ENCODE measurements around the gene NSDHL. TPM values are rescaled to one million over a fixed set of nuclear protein-coding genes. Genes with fewer than 3 reads are reported as not detected.

Gene NSDHL
- total RNA-seq, 1 experiment from 2014 or later = 31.6 TPM

- Histone ChIP-seq H2AFZ (ENCODE audit: low read length) (no peak overlapping the region), H3K4me1 (ENCODE audit: insufficient read depth, low read length) (no peaks in the 10 kb centered on the region), H3K23ac (ENCODE audit: insufficient read length, low read depth, low read length) (no peak overlapping the region), H3K56ac (ENCODE audit: insufficient read length, low read depth, low read length) (no peak overlapping the region), H2BK5ac (ENCODE audit: insufficient read length, low read length) (no peak overlapping the region), H3K27ac (ENCODE audit: insufficient read length, low read depth, low read length) (no peak overlapping the region), H3K14ac (ENCODE audit: insufficient read depth, low read length) (no peak overlapping the region), H2BK120ac (ENCODE audit: low read depth, low read length, poor library complexity, severe bottlenecking) (no peak overlapping the region), H3K9ac (ENCODE audit: extremely low read depth, insufficient read length, low read length) (no peak overlapping the region), H4K8ac (replicated peaks; ENCODE audit: insufficient read length, low read depth, low read length) (no peak overlapping the region), H3K23me2 (ENCODE audit: insufficient read length, low read depth, low read length, poor library complexity, severe bottlenecking) (no peaks in the 10 kb centered on the region), H3K27me3 (ENCODE audit: insufficient read depth, low read length) (no peaks in the 10 kb centered on the region), H3K4ac (ENCODE audit: low read depth, low read length) (no peak overlapping the region), H4K5ac (ENCODE audit: insufficient read length, low read depth, low read length) (no peak overlapping the region), H3K18ac (ENCODE audit: insufficient read length, low read depth, low read length) (no peak overlapping the region), H2BK20ac (ENCODE audit: low read depth, low read length, poor library complexity, severe bottlenecking) (no peak overlapping the region), H3K79me2 (ENCODE audit: insufficient read depth, low read length) (no peaks in the 10 kb centered on the region), H3T11ph (ENCODE audit: low read length) (no peak overlapping the region), H2BK12ac (ENCODE audit: insufficient read length, low read depth, low read length) (no peak overlapping the region), H4K20me1 (ENCODE audit: control insufficient read depth, insufficient read depth, insufficient read length) (no peaks in the 10 kb centered on the region), H3K4me2 (ENCODE audit: insufficient read depth, insufficient read length, low read length) (no peak overlapping the region), H2BK15ac (ENCODE audit: low read depth, low read length) (no peak overlapping the region), H2AK5ac (ENCODE audit: insufficient read length, low read length) (no peak overlapping the region), H4K91ac (ENCODE audit: insufficient read length, low read depth, low read length) (no peak overlapping the region), H3K9me3 (ENCODE audit: control insufficient read depth, low read depth, low read length) (peaks cover 25% of the 10 kb centered on the region), H3K79me1 (ENCODE audit: insufficient read depth, low read depth, low read length, poor library complexity, severe bottlenecking) (no peaks in the 10 kb centered on the region)
- H3K27me3 Mint-ChIP-seq (ENCODE audit: low read depth) = no peaks in the 10 kb centered on the region
- H3K4me3 Mint-ChIP-seq = no peak overlapping the region; a peak in 1 of 5 replicates
- no peak overlapping the region; a peak in 1 of 7 replicates for H3K27ac Mint-ChIP-seq
- WGBS (ENCODE audit: extremely low coverage, insufficient read length, low lambda C conversion rate) = no CpG with 5 or more reads among the region's 3 CpGs
- no peaks in the 10 kb centered on the region for H3K4me1 Mint-ChIP-seq
- H3K36me3 Mint-ChIP-seq (ENCODE audit: insufficient read depth in 1 of 3, low read depth in 3 of 3) = peaks cover 29 to 62% (median 38%) of the 10 kb centered on the region in 3 experiments
- no peak for DNase-seq
- TF ChIP-seq CTCF (conservative IDR thresholded peaks at IDR 0.05) = no peak
- peaks cover 63 to 73% of the 10 kb centered on the region in 2 experiments for H3K9me3 Mint-ChIP-seq
Observed at GRCh38 chrX:152861116-152861515, 30.3 kb downstream of the NSDHL start.

Data from H9 (cell line).